Measurements from ENCODE around the gene TEX2. TPM values are rescaled to one million over a fixed set of nuclear protein-coding genes. Genes with fewer than 3 reads are reported as not detected.
A peak's percentile ranks its signal among the peaks of the same experiment; 100 is the strongest.

The TEX2 gene
- total and polyA plus RNA-seq, 8 donors, result 20.1 to 38.2 (median 24.5) TPM

GRCh38 chr17:64106918-64107317, 156.1 kb downstream of the TEX2 start:
- Histone ChIP-seq H3K4me3 (no peak overlapping the region), H3K27ac (no peak overlapping the region), H3K36me3 (peaks cover 0 to 5% of the 10 kb centered on the region in 2 donors), H3K4me1 (peaks cover 0 to 54% of the 10 kb centered on the region in 2 donors), H3K9me3 (no peaks in the 10 kb centered on the region), H3K27me3 (no peaks in the 10 kb centered on the region)
- ATAC-seq (no peak), DNase-seq (no peak)
- intact Hi-C loops (cut with DNase I), result no loop called here
- TF ChIP-seq CTCF (IDR thresholded peaks at IDR 0.05), result no peak

GRCh38 chr17:64103391-64104364, 159.4 kb downstream of the TEX2 start:
- no peaks in the 10 kb centered on the region for H3K9me3 ChIP-seq
- ATAC-seq (no peak), DNase-seq (no peak)
- peak overlapping the region in 1 of 2 donors; percentile 5 for H3K27ac ChIP-seq
- H3K4me3 ChIP-seq, result no peak overlapping the region
- H3K27me3 ChIP-seq, result no peaks in the 10 kb centered on the region
- TF ChIP-seq CTCF (IDR thresholded peaks at IDR 0.05), result no peak
- intact Hi-C loops (cut with DNase I), result no loop called here
- peaks cover 0 to 42% of the 10 kb centered on the region in 2 donors for H3K4me1 ChIP-seq
- peaks cover 0 to 5% of the 10 kb centered on the region in 2 donors for H3K36me3 ChIP-seq

- intact Hi-C loops (cut with DNase I), result no loop called here
- TF ChIP-seq CTCF (IDR thresholded peaks at IDR 0.05), result no peak
- H3K27ac ChIP-seq, result no peak overlapping the region
- DNase-seq, result no peak
- H3K36me3 ChIP-seq, result peaks cover 0 to 8% of the 10 kb centered on the region in 2 donors
- no peaks in the 10 kb centered on the region for H3K9me3 ChIP-seq
- ATAC-seq, result no peak
- H3K4me1 ChIP-seq, result peaks cover 0 to 40% of the 10 kb centered on the region in 2 donors
- H3K27me3 ChIP-seq, result no peaks in the 10 kb centered on the region
- no peak overlapping the region for H3K4me3 ChIP-seq
Measured at GRCh38 chr17:64102627-64103390, 160.3 kb downstream of the TEX2 start.

GRCh38 chr17:64099543-64099942, 163.5 kb downstream of the TEX2 start:
- Histone ChIP-seq H3K4me3 (no peak overlapping the region), H3K4me1 (peaks cover 4 to 49% of the 10 kb centered on the region in 2 donors), H3K27me3 (no peaks in the 10 kb centered on the region), H3K9me3 (no peaks in the 10 kb centered on the region), H3K27ac (no peak overlapping the region), H3K36me3 (peaks cover 0 to 30% of the 10 kb centered on the region in 2 donors)
- intact Hi-C loops (cut with DNase I), result no loop called here
- DNase-seq, result no peak
- TF ChIP-seq CTCF (IDR thresholded peaks at IDR 0.05), result no peak
- ATAC-seq, result no peak

Other genes starting within 250 kb of the TEX2 start
- 10 to 100 TPM; 32.3 to 46.9 TPM for gene ICAM2, start 242.6 kb downstream of the TEX2 start, total RNA-seq
- 10 to 100 TPM; 43.1 to 55.4 (median 47.2) TPM for gene ICAM2, start 242.6 kb downstream of the TEX2 start, polyA plus RNA-seq (ENCODE audit: insufficient read length in 6 of 6)
- gene ERN1, start 133.1 kb downstream of the TEX2 start, total RNA-seq, result 10 to 100 TPM; 39.0 to 45.0 TPM
- 10 to 100 TPM; 10.6 to 12.2 (median 10.9) TPM for gene ERN1, start 133.1 kb downstream of the TEX2 start, polyA plus RNA-seq (ENCODE audit: insufficient read length in 6 of 6)
- gene PECAM1, start 127.6 kb upstream of the TEX2 start, total RNA-seq, result 100 to 1,000 TPM; 308 to 476 TPM
- 100 to 1,000 TPM; 288 to 380 (median 319) TPM for gene PECAM1, start 127.6 kb upstream of the TEX2 start, polyA plus RNA-seq (ENCODE audit: insufficient read length in 6 of 6)
- 10 to 100 TPM; 17.3 to 34.4 TPM for gene MILR1, start 185.9 kb upstream of the TEX2 start, total RNA-seq
- gene MILR1, start 185.9 kb upstream of the TEX2 start, polyA plus RNA-seq (ENCODE audit: insufficient read length in 6 of 6), result 1 to 10 TPM; 2.6 to 5.6 (median 4.3) TPM
- gene POLG2, start 233.8 kb upstream of the TEX2 start, total RNA-seq, result 10 to 100 TPM; 12.6 to 12.8 TPM
- gene POLG2, start 233.8 kb upstream of the TEX2 start, polyA plus RNA-seq (ENCODE audit: insufficient read length in 6 of 6), result 10 to 100 TPM; 44.5 to 60.6 (median 50.8) TPM
- gene DDX5, start 243.0 kb upstream of the TEX2 start, total RNA-seq, result 100 to 1,000 TPM; 712 to 729 TPM
- gene DDX5, start 243.0 kb upstream of the TEX2 start, polyA plus RNA-seq (ENCODE audit: insufficient read length in 6 of 6), result 100 to 1,000 TPM; 653 to 835 (median 742) TPM
- 10 to 100 TPM; 21.2 to 26.3 TPM for gene CEP95, start 243.7 kb upstream of the TEX2 start, total RNA-seq
- 100 to 1,000 TPM; 125 to 202 (median 151) TPM for gene CEP95, start 243.7 kb upstream of the TEX2 start, polyA plus RNA-seq (ENCODE audit: insufficient read length in 6 of 6)

All from left lung (tissue), 10 donors.